ENCODE results near the gene GDA. TPM values are rescaled to one million over a fixed set of nuclear protein-coding genes. Genes with fewer than 3 reads are reported as not detected.

The GDA gene
- total and polyA plus RNA-seq, 2 of the 8 experiments (the other 6 are each of a cell fraction or from before 2014, with no cell fraction given): 0.35 to 3.0 TPM

DNA sequence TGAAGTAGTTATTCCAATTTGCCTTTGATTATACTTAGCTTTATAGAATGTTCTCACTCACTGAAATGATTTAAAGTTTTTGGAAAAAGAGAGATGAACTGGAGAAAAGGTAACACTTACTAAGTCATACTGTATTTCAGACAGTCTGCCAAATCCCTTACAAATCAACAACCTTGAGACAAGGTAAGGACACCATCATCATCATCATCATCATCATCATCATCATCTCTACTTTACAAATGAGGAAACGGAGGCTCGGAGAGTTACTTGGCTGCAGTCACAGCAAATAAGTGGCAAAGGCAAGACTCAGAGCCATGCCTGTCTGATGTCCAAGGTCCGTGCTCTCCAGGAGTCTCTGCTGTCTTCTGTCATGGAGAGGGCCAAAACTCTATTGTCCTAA, 9.4 kb downstream of the GDA start:
- no peak overlapping the region for H3K9ac ChIP-seq (replicated peaks in 1 of 4; ENCODE audit: extremely low read depth in 1 of 4, low read depth in 3 of 4, low read length in 3 of 4)
- no peak overlapping the region for H3K4me2 ChIP-seq (ENCODE audit: insufficient read depth in 1 of 2, low read depth in 2 of 2, low read length in 2 of 2)
- no peak for FAIRE-seq
- DNase-seq (ENCODE audit: low read depth in 1 of 2, low spot score in 2 of 2): no peak
- no peak overlapping the region for H3K27ac ChIP-seq (ENCODE audit: low read depth, low read length)
- no peak overlapping the region for H2BK5ac ChIP-seq (ENCODE audit: low read depth, low read length)
- CTCF ChIA-PET (ENCODE audit: partially characterized antibody): interaction anchor here (1.2 kb wide), 1 partner anchor 10 kb away, joined by 3 read pairs; the partner anchor contains the start of gene GDA
- no peak overlapping the region for H2AFZ ChIP-seq (ENCODE audit: low read length)
- no peak overlapping the region for H3K4ac ChIP-seq (replicated peaks; ENCODE audit: insufficient read length, low read depth, low read length)
- no peak overlapping the region for H2BK12ac ChIP-seq (ENCODE audit: low read depth, low read length)
- no peak overlapping the region for H2AK5ac ChIP-seq (ENCODE audit: low read depth, low read length)
- no peak overlapping the region for H2BK120ac ChIP-seq (replicated peaks; ENCODE audit: low read depth, low read length)
- H3K36me3 ChIP-seq (ENCODE audit: control insufficient read depth in 2 of 4, insufficient read depth in 4 of 4, low read length in 3 of 4): no peaks in the 10 kb centered on the region
- no peak overlapping the region for H4K5ac ChIP-seq (ENCODE audit: insufficient read length, low read depth, low read length)
- no peak overlapping the region for H2BK20ac ChIP-seq (ENCODE audit: low read length)
- no peak overlapping the region for H3K23ac ChIP-seq (ENCODE audit: insufficient read length)
- H3K4me3 ChIP-seq (ENCODE audit: extremely low read depth in 1 of 4, insufficient read depth in 2 of 4, low read depth in 3 of 4, low read length in 4 of 4): no peak overlapping the region
- H3K4me1 ChIP-seq (replicated peaks in 1 of 4; ENCODE audit: control insufficient read depth in 3 of 4, insufficient read depth in 4 of 4, low read length in 3 of 4): no peaks in the 10 kb centered on the region
- no peak overlapping the region for H3K18ac ChIP-seq (ENCODE audit: extremely low read depth, low read length)
- H2BK15ac ChIP-seq (ENCODE audit: low read length): no peak overlapping the region
- no peaks in the 10 kb centered on the region for H3K9me3 ChIP-seq (ENCODE audit: insufficient read depth in 2 of 2, low read depth in 1 of 2, low read length in 1 of 2)
- no peaks in the 10 kb centered on the region for H3K79me1 ChIP-seq (ENCODE audit: low read depth, low read length)
- H3K23me2 ChIP-seq (ENCODE audit: low read depth, low read length): no peaks in the 10 kb centered on the region
- H3K79me2 ChIP-seq (ENCODE audit: control insufficient read depth in 1 of 2, insufficient read depth in 2 of 2, low read length in 2 of 2): no peaks in the 10 kb centered on the region
- H3K14ac ChIP-seq (ENCODE audit: insufficient read length): no peak overlapping the region
- H4K91ac ChIP-seq (replicated peaks; ENCODE audit: insufficient read length, low read length): no peak overlapping the region
- WGBS, 2 experiments (ENCODE audit: extremely low coverage in 1 of 2, insufficient coverage in 1 of 2, insufficient read length in 1 of 2, insufficient replicate concordance in 2 of 2, low coverage in 1 of 2, low lambda C conversion rate in 2 of 2, missing lambda C conversion rate in 1 of 2): 93% methylated on average over 3 of the region's 3 CpGs; no CpG with 5 or more reads in 1 of the 2 experiments
- H3K27me3 ChIP-seq (replicated peaks in 1 of 4; ENCODE audit: control insufficient read depth in 3 of 4, extremely low read depth in 1 of 4, insufficient read depth in 3 of 4, low read length in 3 of 4): no peaks in the 10 kb centered on the region
- no peaks in the 10 kb centered on the region for H4K20me1 ChIP-seq (replicated peaks in 1 of 2; ENCODE audit: control insufficient read depth in 1 of 2, insufficient read depth in 2 of 2, low read length in 2 of 2)
- POLR2A ChIA-PET (ENCODE audit: partially characterized antibody): no interaction called here
- no peak overlapping the region for H4K8ac ChIP-seq (ENCODE audit: extremely low read depth, insufficient read depth, low read length)
- H3K56ac ChIP-seq (replicated peaks; ENCODE audit: insufficient read length, low read depth, low read length): no peak overlapping the region
- no peak for TF ChIP-seq YY1 (IDR thresholded peaks at IDR 0.05; ENCODE audit: low read depth, low read length)
